Effector memory CD4-positive, alpha-beta T cell (primary cell): ENCODE data around the gene KRR1.
"Not testable (repeated sequence)": the region's sequence is repeated elsewhere in the genome, so short reads cannot be mapped to it uniquely, and the experiment has no call there.

ENCODE experiments used
- DNase-seq, 3 donors: peaks; one replicate each; pipeline ENCODE4 v3.0.0-alpha.2; 2020
- H3K27ac ChIP-seq: 2 replicates; pipeline ENCODE4 v1.7.0; 2013; ENCODE audit warnings: mild to moderate bottlenecking, low read length, moderate library complexity; ENCODE audit not compliant: insufficient read depth, poor library complexity, severe bottlenecking
- H3K27me3 ChIP-seq: replicated peaks from 2 replicates; pipeline ENCODE4 v1.7.0; 2013; ENCODE audit warnings: mild to moderate bottlenecking, low read length; ENCODE audit not compliant: insufficient read depth, control insufficient read depth, poor library complexity, severe bottlenecking
- H3K36me3 ChIP-seq: 2 replicates; pipeline ENCODE4 v1.7.0; 2013; ENCODE audit warnings: mild to moderate bottlenecking, low read length, moderate library complexity; ENCODE audit not compliant: control insufficient read depth, insufficient read depth
- H3K4me1 ChIP-seq: 2 replicates; pipeline ENCODE4 v1.7.0; 2013; ENCODE audit warnings: low read length, mild to moderate bottlenecking; ENCODE audit not compliant: control insufficient read depth, insufficient read depth, poor library complexity, severe bottlenecking
- H3K4me3 ChIP-seq: 2 replicates; pipeline ENCODE4 v1.7.0; 2013; ENCODE audit warnings: low read length, low read depth, mild to moderate bottlenecking; ENCODE audit not compliant: insufficient read depth, poor library complexity, severe bottlenecking
- H3K9me3 ChIP-seq: 2 replicates; pipeline ENCODE4 v1.7.0; 2013; ENCODE audit warnings: mild to moderate bottlenecking, low read length, moderate library complexity; ENCODE audit not compliant: control insufficient read depth

Gene KRR1

DNA sequence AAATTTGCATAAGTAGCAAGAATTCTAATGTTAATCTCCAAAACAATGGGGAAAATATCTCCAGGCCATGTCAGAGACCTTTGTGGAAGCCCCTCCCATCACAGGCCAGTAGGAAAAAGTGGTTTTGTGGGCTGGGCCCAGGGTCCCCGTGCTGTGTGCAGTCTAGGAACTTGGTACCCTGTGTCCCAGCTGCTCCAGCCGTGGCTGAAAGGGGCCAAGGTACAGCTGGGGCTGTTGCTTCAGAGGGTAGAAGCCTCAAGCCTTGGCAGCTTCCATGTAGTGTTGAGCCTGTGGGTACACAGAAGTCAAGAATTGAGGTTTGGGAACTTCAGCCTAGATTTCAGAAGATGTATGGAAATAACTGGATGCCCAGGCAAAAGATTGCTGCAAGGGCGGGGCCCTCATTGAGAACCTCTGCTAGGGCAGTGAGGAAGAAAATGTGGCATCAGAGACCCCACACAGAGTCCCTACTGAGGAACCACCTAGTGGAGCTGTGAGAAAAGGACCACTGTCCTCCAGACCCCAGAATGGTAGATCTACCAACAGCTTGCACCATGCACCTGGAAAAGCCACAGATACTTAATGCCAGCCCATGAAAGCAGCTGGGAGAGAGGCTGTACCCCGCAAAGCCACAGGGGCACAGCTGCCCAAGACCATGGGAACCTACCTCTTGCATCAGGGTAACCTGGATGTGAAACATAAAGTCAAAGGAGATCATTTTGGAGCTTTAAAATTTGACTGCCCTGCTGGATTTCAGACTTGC is 69.5 kb downstream of the KRR1 start:
- H3K36me3 ChIP-seq, H3K4me3 ChIP-seq, H3K27ac ChIP-seq, H3K9me3 ChIP-seq, DNase-seq, H3K27me3 ChIP-seq: not testable (repeated sequence)
- peaks cover 13% of the 10 kb centered on the region for H3K4me1 ChIP-seq
